AG09319 (cell line): Measurements from ENCODE around the gene UBE3D.
"Not testable (repeated sequence)": the region's sequence is repeated elsewhere in the genome, so short reads cannot be mapped to it uniquely, and the experiment has no call there.

Experiments used
- DNase-seq: peaks from one replicate; pipeline ENCODE4 v3.0.0-alpha.2; 2010; ENCODE audit warnings: low read depth; ENCODE audit errors: extremely low read depth
- TF ChIP-seq, protein P1 (sequence below): IDR thresholded peaks from 2 replicates; pipeline ENCODE4 v1.5.1; 2011; ENCODE audit warnings: low read depth, mild to moderate bottlenecking, inconsistent platforms, low read length, moderate library complexity

UBE3D gene

DNA sequence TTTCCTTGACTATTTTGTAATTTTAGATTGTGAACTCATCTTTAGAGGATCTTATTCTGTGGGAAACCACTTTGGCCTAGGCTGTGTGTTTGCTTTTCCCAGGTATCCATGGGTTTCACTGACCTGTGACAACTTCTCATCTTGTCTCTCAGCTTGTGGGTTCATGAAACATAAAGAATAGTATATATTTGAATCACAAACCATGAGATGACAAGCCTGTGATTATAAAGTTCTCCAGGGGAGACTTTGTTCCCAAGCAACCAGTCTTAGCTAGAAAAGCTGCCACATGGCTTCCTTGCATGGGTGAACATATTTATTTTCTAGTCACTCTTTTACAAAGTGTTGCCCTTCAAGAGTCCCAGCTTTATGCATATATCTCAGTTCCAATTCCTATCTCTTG, 201.9 kb downstream of the UBE3D start:
- no peak for DNase-seq
- TF ChIP-seq, protein P1, sequence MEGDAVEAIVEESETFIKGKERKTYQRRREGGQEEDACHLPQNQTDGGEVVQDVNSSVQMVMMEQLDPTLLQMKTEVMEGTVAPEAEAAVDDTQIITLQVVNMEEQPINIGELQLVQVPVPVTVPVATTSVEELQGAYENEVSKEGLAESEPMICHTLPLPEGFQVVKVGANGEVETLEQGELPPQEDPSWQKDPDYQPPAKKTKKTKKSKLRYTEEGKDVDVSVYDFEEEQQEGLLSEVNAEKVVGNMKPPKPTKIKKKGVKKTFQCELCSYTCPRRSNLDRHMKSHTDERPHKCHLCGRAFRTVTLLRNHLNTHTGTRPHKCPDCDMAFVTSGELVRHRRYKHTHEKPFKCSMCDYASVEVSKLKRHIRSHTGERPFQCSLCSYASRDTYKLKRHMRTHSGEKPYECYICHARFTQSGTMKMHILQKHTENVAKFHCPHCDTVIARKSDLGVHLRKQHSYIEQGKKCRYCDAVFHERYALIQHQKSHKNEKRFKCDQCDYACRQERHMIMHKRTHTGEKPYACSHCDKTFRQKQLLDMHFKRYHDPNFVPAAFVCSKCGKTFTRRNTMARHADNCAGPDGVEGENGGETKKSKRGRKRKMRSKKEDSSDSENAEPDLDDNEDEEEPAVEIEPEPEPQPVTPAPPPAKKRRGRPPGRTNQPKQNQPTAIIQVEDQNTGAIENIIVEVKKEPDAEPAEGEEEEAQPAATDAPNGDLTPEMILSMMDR: no peak

DNA sequence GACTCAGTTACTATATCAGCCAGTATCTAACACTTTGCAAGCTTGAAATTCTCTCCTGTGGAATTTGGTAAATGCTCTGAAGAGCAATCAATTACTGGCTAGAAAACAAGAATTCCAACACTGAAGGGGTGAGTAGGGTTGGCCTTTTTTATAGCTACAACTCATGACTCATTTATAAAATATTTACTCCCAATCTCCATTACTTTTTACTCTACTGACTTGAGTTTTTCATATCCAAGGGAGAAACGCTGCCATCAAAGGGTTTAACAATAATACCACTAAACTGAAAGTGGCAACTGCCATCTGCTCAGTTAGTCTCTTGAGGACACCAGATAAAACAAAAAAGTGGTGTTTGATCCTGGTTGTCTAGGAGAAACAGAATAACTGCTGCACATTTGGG, 203.1 kb downstream of the UBE3D start:
- TF ChIP-seq, protein P1: no peak
- DNase-seq: no peak

DNA sequence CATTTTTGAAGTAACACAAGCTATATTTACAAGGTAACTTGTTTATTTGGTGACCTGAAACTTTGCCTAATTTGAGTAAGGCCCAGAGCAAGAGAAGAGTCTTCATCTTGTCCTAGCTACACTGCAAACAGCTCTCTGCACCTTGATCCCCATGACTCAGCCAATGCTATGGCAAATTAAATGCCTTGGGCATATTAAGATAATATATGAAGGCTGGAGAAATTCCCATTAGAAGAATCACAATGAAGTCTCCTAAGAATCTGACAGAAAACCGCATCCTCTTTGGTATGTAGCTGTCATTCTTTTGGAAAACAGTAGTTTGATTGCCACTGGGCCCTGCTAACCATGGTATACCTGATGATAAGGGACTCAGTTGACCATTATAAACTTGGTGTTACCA, 204.5 kb downstream of the UBE3D start:
- TF ChIP-seq, protein P1: no peak
- no peak for DNase-seq

DNA sequence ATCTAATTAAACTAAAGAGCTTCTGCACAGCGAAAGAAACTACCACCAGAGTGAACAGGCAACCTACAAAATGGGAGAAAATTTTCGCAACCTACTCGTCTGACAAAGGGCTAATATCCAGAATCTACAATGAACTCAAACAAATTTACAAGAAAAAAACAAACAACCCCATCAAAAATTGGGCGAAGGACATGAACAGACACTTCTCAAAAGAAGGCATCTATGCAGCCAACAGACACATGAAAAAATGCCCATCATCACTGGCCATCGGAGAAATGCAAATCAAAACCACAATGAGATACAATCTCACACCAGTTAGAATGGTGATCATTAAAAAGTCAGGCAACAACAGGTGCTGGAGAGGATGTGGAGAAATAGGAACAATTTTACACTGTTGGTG, 209.6 kb downstream of the UBE3D start:
- not testable (repeated sequence) for DNase-seq

DNA sequence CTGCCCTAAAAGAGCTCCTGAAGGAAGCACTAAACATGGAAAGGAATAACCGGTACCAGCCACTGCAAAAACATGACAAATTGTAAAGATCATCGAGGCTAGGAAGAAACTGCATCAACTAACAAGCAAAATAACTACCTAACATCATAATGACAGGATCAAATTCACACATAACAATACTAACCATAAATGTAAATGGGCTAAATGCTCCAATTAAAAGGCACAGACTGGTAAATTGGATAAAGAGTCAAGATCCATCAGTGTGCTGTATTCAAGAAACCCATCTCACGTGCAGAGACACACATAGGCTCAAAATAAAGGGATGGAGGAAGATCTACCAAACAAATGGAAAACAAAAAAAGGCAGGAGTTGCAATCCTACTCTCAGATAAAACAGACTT, 212.7 kb downstream of the UBE3D start:
- DNase-seq: not testable (repeated sequence)

DNA sequence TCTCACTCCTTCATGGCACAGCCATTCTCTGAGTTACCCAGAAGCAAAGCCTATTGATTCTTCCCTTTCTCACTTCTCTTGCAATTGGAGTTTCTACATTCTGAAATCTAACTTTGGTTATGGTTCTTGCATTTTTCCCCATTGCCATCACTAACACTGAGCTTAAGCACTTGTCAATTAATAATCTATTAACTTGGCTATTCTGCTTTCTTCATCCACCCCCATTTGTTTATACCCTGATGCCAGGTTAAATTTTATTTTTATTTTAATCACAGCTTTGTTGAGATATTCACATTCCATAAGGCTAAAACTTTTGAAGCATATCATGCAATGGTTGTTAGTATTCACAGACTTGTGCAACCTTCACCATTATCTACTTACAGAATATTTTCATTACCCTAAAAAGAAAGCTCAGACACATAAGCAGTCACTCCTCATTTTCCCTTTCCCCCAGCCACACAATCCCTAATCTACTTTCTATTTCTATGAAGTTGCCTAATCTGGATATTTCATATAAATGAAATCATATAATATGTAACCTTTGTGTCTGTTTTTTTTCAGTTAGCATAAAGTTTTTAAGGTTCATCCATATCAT, 222.3 kb downstream of the UBE3D start:
- TF ChIP-seq, protein P1: no peak
- DNase-seq: peak; percentile 11

DNA sequence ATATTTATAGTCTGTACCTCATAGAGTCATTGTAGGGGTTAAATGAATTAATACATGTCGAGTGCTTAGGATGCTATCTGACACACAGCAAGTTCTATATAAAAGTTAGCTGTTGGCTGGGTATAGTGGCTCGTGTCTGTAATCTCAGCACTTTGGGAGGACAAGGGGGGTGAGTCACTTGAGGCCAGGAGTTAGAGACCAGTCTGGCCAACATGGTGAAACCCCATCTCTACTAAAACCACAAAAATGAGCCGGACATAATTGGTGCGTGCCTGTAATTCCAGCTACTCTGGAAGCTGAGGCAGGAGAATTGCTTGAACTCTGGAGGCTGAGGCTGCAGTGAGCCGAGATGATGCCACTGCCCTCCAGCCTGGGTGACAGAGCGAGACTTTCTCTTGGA, 222.9 kb downstream of the UBE3D start:
- TF ChIP-seq, protein P1: no peak
- DNase-seq: peak; percentile 57
